Right renal pelvis (tissue), 4 donors: ENCODE measurements around the gene DPH3. TPM values are rescaled to one million over a fixed set of nuclear protein-coding genes. Genes with fewer than 3 reads are reported as not detected.

ENCODE experiments used
- DNase-seq, 4 donors: peaks; one replicate each; pipeline ENCODE4 v3.0.0-alpha.2; 2013; ENCODE audit warnings: low read depth in 4 of 4, low spot score in 3 of 4, missing footprints in 1 of 4
- polyA plus RNA-seq, 4 donors: library from polyadenylated mRNA; unstranded; fragments of 120-200 nt; gene quantifications; one replicate each; pipeline ENCODE4 v1.2.1, GENCODE V29; 2013; ENCODE audit not compliant: insufficient read length in 4 of 4

The DPH3 gene
- polyA plus RNA-seq, 4 donors, result 26.6 to 30.6 (median 29.1) TPM

DNA sequence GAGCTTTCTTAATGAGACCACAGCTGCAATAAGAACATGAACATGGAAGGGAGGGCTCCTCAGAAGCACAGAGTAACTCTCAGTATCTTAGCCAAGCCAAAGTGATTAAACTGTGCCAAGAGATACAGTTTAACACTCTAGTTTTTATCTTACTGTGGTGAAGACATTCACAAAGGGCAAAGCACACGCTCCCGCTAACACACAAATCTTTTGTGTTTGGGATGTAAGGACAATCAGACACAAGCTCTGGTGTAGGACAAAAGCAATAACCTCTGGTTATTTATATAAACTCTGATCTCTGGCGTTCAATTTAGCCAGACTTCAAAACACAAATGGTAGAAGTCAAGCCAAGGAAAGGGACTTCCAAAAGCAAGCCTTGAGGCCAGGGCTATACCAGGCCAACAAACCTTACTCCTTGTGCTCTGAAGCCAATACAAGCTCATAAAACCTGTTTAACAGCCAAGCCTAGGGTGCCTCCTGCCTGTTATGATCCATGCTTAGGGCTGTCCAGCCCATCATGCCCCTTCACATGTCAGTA is 27.8 kb downstream of the DPH3 start:
- DNase-seq, result no peak

DNA sequence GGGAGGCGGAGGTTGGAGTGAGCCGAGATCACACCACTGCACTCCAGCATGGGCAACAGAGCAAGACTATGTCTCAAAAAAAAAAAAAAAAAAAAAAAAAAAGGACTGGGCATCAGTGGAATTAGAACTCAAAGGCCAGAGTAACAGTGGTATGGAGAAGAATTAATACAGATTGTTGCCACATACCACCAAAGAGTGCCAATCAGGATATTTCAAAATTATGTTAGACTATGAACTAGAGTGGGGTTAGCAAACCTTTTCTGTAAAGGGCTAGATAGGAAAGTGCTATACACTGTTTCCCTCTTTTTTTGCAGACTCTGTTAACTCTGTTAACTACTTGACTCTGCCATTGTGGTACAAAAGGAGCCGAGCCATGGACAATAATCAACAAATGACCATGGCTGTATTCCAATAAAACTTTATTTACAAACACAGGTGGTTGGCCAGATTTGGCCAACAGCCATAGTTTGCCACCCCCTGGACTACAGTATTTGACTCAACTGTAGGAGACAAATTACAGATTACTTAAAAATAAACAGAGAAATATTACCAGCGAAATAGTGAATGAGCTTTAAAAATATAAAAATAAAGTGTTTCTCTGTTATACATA is 28.6 kb downstream of the DPH3 start:
- DNase-seq, result no peak

DNA sequence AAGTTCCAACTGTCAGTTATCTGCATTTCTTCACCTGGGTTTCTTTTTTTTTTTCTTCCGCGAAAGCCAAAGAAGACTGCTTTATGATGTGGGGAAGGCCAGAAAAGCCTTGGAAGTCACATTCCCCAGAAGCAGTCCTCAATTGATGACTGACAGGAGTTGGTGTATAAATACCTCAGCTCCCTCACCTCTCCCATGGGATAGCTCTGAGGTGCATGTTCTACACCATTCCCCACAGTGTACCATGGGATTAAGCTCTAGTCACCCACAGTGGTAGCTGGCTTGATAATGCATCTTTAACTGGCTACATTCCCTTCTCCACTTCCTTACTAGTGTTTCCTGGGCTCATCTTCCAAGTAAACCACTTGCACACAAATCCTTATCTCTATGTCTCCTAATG is 30.5 kb downstream of the DPH3 start:
- no peak for DNase-seq

DNA sequence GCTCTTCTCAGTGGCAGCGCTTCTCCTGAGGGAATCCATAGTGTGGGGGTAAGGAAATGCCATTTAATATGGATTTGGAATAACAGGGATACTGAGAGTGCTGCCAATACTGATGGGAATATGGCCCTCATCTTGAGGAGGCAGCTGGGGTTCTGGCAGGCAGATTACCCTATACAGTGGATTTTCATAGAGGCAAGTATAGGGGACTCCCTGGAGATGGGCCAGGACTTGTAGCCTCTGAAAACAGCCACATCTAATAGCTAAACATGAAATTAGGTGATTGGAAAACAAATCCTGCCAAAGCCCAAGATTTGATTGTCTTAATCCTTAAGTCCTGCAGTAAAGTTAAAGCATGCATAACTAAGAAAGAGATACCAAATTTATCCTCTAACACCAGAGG is 30.9 kb downstream of the DPH3 start:
- no peak for DNase-seq

DNA sequence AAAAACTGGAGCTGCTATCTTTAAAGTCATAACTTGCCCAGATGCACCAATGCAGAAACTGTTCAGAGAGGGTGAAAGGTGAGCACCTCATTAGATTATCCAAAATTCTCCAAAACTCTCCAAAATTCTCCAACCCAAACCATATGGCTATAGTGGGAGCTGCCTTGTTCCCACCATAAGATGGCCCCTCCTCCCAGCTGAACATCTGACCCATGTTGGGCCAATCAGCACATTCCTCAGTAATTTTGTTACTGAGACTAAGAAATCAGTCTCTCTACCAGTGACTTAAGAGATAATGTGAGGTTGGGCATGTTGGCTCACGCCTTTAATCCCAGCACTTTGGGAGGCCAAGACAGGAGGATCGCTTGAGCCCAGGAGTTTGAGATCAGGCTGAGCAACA is 32.8 kb downstream of the DPH3 start:
- no peak for DNase-seq

DNA sequence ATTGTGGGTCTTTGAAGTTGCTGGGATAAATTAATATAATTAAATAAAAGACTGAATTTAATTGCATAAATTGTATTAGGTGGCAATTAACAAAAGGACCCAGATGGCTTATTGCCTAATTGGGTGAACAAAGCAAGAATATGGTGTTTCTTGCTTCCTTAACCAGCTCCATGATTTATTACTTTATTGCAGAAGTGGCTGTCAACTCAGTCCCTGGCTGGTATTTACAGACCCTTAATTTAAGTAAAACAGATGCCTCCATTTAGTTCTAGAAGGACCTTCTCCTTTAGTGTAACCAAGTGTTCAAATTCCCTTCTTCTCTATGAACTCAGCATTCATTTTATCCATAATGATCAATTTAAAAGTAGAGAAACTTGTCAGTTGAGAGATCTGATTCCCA is 35.1 kb downstream of the DPH3 start:
- DNase-seq, result no peak

DNA sequence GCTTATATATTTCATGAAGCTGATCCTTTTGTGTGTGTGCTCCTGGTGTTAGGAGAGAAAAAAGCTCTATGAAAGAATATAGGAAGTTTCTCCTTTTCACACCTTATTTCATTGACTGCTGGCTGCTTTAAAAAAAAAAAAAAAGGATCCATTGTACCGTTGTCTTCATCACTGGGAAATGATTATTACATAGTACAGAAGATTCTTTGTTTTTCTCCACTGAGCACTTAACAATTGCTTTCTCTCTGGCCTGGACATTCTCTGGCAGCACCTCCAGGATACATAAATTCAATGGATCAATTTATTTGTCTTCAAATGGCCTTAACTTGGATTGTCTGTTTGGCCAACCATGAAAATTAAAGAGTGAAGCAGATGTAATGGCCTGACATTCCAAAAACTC is 37.2 kb downstream of the DPH3 start:
- DNase-seq, result no peak

DNA sequence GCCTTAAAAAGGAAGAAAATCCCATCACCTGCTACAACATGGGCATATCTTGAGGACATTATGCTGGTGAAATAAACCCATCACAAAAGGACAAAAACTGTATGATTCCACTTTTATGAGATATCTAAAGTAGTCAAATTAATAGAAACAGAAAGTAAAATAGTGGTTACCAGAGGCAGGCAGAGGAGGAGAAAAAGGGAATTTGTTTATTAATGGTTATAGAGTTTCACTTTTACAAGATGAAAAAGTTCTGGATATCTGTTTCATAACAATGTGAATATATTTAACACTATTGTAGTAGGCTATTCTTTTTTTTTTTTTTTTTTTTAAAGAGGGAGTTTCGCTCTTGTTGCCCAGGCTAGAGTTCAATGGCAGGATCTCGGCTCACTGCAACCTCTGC is 40.4 kb downstream of the DPH3 start:
- DNase-seq, result no peak

DNA sequence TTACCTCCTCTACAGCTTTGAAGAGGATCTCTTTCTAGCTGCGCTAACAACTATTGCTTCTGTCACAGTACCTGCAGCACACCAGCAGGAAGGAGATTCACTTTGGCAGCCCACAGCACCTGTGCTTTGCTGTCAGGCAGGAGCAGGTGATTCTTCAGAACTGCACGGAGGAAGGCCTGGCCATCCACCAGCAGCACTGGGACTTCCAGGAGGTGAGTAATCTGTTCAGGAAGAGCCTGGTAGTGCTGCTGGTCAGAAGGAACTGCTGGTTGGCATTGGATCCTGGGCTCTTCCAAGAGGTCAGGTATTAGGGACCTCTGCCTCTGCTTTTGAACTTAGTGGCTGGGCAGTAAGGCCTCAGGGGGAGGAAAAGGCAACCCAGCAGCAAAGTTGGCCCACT is 42.2 kb downstream of the DPH3 start:
- DNase-seq, result no peak

DNA sequence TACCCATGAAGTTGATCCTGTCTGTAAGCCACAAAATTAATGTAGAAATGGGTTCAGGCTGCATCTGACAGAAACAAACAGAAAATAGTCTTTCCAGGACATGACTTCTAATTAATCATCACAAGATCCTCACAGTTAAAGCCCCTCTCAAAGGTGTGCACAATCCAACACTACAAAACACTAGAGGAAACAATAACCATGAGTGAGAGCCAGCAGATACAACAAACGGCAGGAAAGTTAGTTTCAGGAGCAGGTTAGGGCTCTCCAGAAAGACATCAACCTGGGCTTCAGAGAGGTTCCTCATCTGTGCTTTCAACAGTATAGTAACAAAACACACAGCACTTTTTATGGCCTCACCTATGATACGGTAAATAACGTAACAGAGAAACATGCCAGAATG is 42.8 kb downstream of the DPH3 start:
- DNase-seq, result no peak

DNA sequence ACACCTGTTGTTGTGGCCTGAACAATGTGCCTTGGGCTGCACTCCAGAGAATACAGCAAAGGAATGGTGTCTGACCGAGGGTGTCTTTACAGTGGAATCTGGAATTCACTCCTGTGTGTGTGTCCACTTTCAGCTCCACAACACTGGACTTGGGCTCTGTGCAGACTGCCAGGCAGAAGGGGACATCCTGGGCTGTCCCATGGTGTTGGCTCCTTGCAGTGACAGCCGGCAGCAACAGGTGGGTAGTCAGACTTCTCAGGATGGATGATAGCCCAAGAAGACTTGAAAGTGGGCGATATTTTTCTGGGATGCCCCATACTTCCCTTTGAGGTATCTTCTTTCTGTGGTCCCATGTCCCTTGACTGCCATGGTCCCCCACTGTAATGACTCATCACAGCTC is 45.0 kb downstream of the DPH3 start:
- DNase-seq, result no peak

DNA sequence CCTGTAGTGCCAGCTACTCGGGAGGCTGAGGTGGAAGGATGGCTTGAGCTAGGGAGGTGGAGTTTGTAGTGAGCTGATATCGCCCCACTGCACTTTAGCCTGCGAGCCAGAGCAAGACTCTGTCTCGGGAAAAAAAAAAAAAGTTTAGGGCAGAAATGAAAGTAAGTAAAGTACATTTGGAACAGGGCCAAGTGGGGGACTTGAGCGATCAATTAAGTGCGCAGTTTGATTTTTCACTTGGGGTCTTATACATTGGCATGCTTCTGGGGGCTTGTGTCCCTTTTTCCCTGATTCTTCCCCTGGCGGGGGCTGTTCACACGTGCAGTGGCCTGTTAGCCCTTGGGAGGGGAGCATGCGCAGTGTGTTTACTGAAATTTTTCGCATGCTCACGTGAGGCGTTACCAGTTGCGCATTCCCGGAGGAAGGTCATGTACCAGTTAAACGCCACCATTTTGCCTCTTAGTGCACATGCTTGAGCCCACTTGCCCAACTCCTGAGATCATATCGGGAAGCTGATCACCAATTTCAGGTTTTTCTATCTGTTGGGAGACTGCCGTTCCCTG is 48.3 kb downstream of the DPH3 start:
- no peak for DNase-seq

DNA sequence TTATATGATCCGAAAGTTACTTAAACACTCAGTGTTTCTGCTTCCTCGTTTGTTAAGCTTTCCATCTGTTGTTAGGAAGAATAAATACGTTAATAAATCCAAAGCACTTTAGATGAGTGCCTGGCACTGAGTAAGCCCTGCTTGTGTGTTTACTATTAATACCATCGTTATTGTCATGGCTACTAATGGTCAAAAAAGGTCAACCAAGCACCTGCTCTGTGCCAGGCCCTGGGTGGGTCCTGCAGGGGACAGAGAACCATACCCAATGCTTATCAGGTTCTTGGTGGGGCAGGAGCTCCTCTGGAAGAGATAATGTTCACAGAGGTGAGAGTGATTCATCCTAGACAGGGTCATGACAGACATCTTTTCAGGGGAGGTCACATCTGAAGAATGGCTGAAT is 50.4 kb downstream of the DPH3 start:
- DNase-seq, result no peak

DNA sequence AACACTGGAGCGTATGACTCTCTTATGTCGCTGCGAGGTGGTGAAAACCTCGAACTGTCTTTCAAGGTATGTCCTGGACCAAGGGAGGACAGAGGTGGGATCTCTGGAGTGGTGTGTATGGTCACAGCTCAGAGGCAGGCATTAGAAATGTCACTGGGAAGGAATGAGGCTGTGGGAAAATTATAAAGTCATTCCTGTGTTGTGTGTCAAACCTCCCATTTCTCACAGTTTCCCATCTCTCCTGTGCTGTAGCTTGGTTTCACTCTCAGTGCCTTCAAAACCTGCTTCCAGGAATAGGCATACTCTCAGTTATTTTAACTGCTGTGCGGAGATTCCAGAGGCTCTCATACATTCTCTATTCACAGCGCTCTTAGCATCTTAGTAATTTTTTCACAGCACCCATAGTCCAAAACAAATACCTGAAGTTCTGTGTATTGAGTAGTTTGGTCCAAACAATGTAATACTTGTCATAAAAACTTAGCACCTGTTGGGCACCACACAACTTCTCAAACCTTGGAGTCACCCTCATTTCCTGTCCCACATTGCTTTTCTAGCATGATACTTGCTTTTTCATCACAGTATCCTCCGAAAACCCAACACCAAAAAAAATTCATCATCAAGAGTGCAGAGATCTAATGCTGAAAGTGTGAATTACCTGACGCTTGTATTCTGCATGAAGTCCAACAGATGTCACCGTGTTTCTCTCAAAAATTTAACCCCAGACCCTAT is 53.4 kb downstream of the DPH3 start:
- no peak for DNase-seq

Other genes with a start within 250 kb of the DPH3 start
- 1 to 10 TPM; 1.7 to 3.2 (median 2.5) TPM for gene GALNT15, start 90.3 kb downstream of the DPH3 start, polyA plus RNA-seq
- 10 to 100 TPM; 17.3 to 18.5 (median 17.9) TPM for gene OXNAD1, start 269 bp upstream of the DPH3 start, polyA plus RNA-seq
- gene RFTN1, start 248.8 kb upstream of the DPH3 start, polyA plus RNA-seq, result 10 to 100 TPM; 29.6 to 33.2 (median 31.4) TPM